GM19193 (cell line): ENCODE data around the gene MYRIP.

Experiments
- POLR2A ChIP-seq: IDR thresholded peaks from 4 replicates; pipeline ENCODE4 v1.6.1; 2011; ENCODE audit not compliant: insufficient read depth, insufficient read length; ENCODE audit errors: extremely low read depth

MYRIP gene

DNA sequence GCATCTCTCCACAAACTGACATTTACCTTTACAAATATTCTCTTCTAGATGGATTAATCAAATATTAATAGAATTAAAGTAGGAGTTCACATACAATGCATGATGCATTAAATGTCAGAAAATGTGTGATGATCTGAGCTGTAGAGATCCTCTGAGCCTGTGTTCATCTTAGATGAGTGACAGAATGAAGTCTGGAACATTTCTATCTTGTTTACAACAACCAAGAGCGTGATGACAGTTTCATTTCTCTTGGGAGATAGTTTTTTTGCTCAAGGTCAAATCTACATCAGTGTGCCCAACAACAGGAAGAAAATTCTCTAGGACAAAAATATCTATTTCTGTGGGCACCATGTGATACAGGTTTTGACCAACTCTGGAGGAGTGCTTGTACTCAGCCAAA, 211.9 kb downstream of the MYRIP start:
- no peak for TF ChIP-seq POLR2A

DNA sequence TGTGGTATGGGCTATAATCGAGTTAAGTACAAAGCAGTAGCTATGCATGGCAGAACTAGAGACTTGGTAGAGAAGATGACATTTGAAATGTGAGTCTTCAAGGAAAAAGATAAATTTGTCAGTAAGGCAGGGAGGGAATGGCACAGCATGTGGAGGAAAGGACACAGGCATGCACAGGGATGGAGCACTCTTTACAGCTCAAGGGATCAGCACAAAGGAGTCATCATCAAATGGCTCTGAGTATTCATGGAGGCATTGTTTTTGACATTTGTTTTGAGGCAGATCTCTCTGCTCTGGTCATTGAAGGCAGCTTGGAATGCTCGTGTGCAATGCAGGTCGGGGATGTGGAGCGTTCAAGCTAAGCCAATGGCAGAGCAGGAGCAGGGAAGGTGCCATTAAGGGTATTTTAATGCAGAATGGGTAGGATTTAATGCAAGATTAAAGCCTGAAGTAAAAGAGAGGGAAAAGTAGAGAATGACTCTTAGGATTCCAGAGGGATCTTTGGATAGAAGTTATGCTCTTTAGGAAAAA, 213.0 kb downstream of the MYRIP start:
- TF ChIP-seq POLR2A, result no peak

DNA sequence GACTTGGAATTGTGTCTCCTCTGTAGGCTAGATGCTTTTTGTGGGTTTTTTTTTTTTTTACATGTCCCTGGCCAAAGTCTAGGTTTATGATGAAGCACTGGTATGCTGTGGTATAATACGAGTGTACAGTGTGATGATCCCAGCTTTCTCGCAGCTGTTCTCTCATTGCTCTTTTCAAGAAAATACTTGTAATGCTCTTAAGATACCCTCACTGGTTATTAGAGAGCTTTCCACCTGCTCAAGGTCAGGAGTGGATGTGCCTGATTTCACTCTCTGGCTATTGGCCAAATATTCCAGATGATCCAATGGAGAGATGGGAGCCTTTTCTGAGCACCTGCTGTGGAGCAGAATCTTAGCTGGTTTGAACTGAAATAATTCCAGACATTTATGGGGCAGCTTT, 215.1 kb downstream of the MYRIP start:
- TF ChIP-seq POLR2A, result no peak

DNA sequence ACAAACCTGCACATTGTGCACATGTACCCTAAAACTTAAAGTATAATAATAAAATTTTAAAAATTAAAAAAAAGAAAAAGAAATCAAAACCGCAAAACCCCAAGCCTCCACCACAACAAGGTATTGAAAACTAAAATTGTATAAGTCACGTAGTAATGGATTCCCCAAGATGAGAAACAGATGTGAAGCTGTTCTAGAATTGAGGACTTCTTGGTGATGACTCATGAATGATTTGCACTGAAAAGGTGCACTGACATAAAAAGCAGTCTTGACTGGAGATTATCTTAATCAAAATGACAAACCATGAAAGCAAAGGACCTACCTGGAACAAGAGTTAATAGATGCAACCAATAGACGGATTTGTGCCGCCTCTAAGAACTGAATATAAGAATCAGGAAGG, 225.8 kb downstream of the MYRIP start:
- TF ChIP-seq POLR2A, result no peak

DNA sequence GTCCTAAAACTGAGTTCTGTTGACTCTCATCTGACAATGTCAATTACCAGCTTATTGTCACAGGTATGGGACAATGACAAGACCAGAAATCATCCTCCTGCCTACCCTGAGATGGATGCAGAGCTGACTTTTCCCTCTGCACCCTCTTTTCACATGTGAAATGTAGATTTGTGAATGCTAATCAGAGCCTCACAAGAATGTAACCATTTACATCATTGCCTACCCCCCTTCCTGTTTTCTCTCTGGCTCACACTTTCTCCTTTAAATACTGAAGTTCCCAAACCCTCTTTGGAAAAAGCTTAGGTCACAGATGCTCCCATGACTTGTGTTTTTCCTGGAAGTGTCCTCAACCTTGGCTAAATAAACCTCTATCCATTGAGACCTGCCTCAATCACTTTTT, 228.2 kb downstream of the MYRIP start:
- TF ChIP-seq POLR2A, result no peak

DNA sequence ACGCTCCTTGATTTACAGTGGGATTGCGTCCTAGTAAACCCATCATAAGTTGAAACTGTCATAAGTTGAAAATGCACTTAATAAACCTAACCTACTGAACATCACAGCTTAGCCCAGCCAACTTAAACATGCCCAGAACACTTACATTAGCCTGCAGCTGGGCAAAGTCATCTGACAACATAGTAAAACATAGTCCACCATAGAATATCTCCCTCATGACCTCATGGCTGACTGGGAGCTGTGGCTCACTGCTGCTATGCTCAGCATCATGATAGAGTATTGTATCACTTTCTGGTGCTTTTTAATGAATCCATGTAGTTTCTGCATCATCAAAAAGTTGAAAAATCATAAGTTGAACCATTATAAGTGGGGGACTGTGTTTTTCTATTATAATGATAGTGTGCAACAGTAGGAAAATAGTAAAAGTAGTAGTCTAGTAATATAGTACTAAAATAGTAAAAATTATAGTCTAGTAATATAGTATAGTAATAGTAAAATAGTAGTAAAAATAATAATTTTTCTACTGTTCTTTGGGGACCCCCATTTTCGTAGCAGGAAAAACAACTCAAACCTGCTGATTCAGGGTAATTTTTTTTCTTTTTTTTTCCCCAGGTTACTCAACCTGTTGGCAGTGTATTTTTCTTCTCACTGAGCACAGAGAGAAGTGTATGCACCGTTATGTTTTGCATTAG, 233.5 kb downstream of the MYRIP start:
- TF ChIP-seq POLR2A, result no peak

DNA sequence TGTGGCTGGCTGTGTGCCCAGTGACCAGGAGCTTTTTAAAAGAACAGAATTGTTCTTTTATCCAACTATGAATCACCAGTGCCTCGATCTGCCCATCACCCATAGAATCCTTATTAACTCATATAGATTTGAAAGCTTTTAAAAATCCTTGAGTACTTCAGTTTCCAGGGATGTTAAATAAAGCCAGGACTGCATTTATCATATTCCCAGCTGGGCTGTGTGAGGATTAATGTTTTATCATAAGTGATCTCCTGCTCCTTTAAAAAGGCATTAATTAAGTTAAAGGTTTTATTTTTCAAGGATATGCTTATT, 234.0 kb downstream of the MYRIP start:
- TF ChIP-seq POLR2A, result no peak

DNA sequence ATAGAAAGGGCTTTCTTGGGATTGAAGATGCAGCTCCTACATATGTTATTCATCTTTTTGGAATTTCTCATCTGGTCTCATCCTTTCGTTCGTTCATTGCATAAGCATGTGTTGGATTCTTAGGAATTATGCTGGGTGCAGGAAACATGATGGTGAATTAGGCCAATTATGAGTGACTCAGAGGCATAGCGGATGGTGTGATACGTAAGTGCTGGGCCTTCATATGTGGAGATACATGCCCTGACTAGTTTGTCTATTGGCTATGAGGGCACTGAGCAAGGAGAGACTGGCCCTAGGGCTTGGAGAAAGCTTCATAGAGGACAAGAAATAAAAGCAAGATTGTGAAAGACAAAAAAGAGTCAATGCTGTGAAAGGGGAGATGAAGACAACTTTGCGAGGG, 235.1 kb downstream of the MYRIP start:
- no peak for TF ChIP-seq POLR2A

DNA sequence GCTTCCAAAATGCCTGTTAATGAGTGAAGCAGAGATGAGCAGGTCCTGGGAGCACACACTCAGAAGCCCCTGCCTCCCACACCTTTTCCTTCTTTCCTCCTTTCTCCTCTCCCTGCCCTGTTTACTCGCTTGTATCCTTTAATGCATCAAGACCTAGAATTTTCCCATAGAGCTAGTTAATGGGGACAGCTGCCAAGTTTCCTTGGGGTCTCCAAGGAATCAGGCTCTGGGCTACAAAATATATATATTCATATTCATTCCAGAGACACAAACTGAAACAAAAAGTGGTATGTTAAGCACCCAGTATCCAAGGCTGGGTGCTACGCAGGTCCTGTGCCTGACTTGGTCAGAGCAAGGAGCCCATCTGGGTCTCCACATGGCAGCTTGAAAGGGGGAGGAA, 235.6 kb downstream of the MYRIP start:
- TF ChIP-seq POLR2A, result no peak

DNA sequence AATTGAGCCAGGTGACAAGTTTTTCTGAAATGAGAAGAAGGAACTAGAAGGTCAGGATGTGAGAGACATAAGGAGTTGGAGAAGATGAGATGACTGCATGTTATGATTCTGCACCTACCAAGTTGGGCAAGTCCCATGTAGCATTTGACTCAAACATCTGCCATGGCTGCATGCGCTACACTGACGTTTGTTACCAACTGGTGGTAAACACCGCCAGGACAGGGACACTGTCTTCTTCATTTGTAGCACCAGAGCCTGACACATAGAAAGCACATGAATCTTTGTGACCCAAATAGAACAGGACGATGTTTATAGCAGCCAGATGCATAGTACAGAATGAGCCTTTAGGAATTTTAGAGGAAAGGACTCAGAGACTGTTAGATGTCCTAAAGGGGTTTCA, 236.7 kb downstream of the MYRIP start:
- no peak for TF ChIP-seq POLR2A

DNA sequence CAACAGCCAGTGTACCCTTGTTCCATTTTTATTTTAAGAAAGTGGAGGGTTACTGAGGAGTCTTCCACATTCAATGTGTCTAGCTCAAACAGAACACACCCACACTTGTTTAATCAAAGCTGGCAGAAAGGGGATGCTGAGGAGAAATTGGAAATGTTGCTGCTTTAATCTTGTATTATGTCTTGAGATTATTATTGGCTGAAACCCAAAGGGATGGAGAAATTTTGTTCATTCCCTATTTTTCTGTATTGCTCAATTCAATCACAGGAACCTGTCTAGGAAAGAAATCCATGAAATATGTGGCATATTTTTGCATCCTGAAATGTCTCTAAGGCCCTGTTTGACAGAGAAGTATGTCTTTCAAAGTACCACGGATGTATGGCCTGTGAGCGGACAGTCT, 238.0 kb downstream of the MYRIP start:
- no peak for TF ChIP-seq POLR2A

DNA sequence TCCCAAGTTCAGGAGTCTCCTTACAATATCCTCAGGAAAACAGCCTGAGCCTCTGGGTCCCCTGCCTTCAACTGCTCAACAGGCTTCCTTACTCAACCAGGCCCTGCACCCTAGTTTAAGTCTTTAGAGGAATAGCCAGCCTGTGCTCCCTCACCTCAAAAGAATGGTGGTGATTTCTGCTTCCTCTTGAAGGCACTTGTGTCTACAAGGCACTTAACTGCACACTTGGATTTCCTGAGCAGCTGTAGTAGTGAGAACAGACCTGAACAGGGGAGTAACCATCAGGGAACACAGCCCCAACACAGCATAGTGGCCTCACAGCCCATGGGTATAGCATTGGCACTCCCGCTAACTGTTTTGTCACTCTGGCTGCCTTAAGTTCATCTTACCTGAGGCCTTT, 244.3 kb downstream of the MYRIP start:
- no peak for TF ChIP-seq POLR2A

DNA sequence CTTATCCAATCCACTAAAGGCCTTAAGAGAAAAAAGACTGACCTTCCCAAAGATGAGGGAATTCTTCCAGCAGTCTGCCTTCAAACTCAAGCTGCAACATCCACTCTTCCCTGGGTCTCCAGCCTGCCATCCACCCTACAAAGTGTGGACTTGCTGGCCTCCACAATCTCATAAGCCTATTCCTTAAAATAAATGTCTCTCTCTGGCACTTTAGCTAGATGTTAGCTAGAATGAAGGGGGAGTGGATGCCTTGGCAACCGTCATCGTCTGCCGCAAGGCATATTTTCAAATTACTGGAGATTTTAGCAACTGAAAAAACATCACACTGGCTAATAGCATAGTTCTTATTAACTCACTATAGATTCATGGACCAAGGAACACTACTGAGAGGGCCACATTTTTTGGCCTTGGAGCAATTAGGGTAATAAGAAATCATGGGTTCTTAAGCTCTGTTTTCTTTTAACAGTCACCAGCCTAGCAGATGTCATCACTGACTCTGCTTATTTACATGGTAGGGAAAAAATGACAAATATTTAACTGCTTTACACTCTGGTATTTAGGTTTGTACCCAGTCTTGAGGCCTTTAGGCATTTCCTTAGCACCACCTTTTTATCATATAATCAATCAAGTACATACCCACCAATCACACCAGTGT, 245.3 kb downstream of the MYRIP start:
- no peak for TF ChIP-seq POLR2A

DNA sequence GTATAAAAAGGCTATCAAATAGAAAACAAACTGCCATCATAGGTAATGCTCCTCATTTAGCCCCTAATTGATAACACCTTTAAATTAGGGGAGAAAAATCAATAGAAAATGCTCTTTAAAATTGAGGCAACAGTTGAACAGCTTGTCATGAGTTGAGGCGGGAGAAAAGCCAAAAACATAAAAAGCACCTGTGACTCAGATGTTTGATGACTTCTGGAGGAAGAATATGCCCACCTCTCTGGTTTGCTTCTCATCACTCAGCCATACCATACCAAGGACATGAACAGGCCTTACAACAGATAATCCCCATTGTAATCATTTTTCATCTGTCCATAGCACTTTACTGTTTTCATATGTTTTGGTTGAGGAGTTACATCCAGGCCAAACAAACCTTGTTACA, 246.0 kb downstream of the MYRIP start:
- no peak for TF ChIP-seq POLR2A

DNA sequence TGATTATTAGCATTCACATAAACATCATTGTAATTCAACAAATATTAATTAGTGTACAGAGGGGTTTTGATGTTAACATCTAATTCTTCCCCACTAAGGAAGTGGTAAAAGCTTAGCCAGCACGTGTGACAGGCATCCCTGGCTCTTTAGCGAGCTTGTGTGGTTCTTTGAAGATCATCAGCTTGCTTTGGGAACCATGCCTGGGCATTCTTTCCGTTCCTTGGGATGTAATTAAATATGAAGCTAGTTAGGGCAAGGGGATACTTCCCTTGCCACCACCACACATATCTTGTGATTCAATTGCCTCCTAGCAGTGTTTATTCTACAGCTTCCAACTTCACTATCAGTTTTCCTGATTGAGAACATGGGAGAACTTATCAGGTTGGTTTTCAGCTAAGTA, 246.5 kb downstream of the MYRIP start:
- TF ChIP-seq POLR2A, result no peak

DNA sequence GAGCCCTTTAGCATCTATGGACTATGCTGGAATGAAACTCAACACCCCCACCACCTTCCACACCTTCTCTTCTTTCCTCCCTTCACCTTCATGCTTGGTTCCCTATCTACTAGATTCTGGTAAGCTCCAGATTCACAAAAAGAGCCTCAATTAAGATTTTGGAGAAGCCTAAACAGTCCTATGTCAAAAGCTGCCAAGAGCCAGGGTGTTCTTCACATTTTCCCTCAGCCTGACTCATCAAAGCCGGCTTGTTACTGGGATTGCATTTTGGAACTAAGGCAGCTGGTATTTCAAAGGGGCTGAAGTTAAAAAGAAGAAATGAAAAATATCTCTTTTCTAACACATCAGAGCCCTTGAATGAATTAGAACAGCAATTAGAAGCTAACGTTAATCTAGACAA, 247.7 kb downstream of the MYRIP start:
- no peak for TF ChIP-seq POLR2A
